ENCODE measurements around the gene MRPL44. TPM values are rescaled to one million over a fixed set of nuclear protein-coding genes. Genes with fewer than 3 reads are reported as not detected.

The MRPL44 gene
- total RNA-seq: 14.5 TPM

DNA sequence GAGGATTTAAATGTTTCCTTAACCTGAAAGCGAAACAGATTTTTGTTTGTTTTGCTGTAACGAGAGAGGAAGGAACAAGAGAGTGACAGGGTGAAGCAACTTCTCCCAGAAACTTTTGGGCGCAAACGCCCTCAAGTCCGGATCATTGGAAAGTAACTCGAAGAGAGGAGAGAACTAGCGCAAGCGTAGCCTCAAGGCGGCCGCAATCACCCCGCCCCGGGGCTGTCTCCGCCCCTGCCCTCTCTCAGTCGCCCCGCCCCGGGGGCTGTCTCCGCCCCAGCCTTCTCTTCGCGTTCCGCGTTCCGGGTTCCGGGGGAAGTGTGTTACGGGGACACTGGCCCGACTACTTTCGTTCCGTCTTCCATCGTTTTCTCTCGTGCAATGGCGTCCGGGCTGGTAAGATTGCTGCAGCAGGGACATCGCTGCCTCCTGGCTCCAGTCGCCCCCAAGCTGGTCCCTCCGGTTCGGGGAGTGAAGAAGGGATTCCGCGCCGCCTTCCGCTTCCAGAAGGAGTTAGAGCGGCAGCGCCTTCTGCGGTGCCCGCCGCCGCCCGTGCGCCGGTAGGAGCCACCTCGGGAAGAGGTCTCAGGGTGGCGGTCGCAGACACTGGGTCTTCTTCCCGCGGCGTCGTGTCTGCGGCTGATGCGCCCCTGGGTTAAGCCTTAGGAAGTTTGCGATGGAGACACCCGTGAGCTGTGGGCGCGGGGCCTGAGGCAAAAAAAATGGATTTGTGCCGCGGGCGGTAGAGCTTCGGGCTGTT is at the start of gene MRPL44:
TSS of gene MRPL44 (plus strand) at position 372 of the 760 bp plus-strand sequence. CDS start at position 382, 10 bp downstream.
- DNase-seq (ENCODE audit: low spot score) (peak; percentile 99), ATAC-seq (peak; percentile 100)
- intact Hi-C loops (cut with DNase I): no loop called here

DNA sequence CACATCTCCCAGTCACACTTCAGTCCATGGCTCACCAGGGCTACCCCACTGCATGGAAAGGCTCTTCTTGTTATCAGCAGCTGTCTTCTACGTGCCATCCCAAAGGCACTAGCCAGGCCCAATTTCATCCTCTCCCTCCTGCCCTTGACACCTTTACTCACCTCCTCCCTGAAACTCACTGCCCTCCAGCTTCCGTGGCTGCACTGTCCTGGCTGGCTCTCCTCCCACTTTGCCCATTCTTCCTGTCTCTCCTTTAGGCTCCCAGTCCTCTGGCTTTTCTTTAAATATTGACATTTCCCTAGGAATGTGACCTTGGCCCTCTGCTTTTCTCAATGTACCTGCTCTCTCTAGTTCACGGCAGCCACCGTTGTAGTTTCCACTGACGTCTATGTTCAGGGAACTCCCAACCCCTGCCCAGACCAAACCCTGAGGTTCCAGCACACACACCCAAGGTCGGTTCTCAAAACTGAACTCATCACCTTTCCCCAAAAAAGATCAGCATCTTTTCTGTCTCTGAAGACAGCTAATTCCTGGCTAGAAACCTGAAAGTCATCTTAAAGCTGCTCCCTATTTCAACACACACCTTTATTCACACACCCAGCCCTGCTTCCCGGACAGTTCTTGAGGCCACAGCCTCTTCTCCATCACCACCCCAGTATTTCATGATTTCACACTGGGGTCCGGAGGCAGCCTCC is 48.8 kb upstream of the MRPL44 start:
- DNase-seq (ENCODE audit: low spot score): no peak
- intact Hi-C loops (cut with DNase I): no loop called here
- ATAC-seq: no peak

DNA sequence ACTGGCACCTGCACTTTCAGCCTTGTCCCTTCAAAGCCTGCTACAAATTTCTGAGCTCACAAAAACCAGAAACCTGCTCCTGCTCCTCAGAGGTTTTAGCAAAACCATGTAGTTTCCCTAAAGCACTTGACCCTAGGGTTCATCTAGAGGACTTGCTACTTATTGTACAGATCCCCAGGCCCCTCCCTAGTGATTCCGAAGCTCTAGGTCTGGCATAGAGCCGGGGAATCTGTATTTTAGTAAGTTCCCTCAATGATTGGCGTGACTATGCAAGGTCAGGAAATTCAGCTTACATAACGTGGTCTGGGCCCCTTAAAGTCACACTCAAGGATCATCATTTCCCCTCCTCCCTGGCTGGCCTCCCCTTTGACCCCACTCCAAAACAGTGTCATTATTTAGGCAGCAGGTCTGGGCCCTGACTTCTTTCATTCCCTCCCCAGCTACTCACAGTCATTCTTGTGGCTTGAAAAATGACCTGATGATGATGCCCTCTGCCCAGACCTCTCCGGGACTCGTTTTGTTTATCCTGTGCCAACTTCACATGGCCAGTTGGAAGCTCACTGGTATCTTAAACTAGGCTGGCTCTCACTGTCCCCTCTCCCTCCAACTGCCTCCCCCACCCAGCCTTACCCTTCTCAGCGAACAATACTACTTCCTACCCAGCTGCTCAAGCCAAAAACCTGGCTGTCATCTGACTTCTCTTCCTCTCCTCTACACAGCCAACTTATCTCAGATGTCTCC is 48.1 kb upstream of the MRPL44 start:
- intact Hi-C loops (cut with DNase I): no loop called here
- ATAC-seq: no peak
- DNase-seq (ENCODE audit: low spot score): no peak

DNA sequence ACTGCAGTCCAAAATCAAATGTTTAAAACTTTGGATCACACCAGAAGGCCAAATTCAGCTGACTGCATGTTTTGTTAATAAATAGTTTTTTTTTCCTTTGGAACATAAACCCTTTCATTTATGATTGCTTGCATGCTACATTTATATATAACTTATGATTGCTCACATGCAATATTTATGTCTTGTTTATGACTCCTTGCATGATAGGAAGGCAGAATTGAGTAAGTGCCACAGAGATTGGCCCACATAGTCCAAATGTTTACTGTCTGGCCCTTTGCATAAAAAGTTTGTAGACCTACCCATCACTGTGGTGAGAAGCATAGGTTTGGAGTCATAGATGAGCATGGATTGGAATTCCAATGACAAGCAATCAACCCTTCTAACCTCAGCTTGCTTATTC is 42.9 kb upstream of the MRPL44 start:
- intact Hi-C loops (cut with DNase I): no loop called here
- ATAC-seq (no peak), DNase-seq (ENCODE audit: low spot score) (no peak)

DNA sequence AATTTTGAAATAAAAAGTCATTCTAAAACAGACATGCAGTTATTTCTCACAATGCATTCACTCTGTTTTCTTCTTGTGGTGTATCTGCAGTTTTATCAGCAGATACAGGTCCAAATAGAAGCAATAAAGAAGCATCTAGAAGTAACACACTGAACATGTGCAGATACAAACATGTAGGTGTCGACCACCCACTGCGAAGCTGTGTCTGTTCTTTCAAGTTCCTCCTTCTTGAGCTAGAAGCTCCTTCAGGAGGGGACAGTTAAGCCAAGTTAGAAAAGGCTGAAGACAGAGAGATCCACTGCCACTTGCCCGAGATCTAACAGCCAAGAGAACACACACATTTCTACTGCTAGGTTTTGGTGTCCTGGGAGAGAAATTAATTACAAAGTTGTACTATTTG is 42.2 kb upstream of the MRPL44 start:
- intact Hi-C loops (cut with DNase I): no loop called here
- DNase-seq (ENCODE audit: low spot score) (no peak), ATAC-seq (no peak)

DNA sequence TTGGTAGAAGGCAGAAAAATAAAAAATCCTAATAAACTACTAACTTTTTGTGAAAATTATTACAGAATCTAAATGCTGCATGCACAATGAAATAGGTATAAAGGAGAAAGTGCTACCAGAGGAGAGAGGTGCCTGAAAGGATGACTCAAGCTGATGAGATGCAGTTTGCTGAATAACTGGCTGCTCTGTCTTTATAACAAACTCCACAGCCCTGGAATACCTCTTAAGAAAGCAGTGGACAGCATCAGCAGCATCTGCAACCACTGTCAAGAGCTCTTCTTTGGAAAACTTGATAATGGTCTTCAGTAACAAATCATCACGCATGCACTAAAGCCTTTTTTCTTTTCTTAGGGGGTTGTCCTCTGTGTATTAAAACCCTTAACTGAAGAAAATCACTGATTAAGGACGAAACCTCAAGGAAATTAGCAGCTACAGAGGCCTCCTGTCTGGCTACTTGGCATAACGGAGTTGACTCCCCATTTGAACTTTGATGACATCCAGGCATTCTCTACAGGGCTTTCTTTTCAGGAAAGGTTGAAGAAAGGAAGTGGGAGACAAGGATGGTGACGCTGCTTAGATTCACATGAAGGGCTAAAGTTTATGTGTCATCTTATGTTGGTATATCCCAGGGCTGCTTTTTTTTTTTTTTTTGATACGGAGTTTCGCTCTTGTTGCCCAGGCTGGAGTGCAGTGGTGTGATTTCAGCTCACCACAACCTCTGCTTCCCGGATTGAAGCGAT is 40.9 kb upstream of the MRPL44 start:
- intact Hi-C loops (cut with DNase I): no loop called here
- ATAC-seq: no peak
- no peak for DNase-seq (ENCODE audit: low spot score)

DNA sequence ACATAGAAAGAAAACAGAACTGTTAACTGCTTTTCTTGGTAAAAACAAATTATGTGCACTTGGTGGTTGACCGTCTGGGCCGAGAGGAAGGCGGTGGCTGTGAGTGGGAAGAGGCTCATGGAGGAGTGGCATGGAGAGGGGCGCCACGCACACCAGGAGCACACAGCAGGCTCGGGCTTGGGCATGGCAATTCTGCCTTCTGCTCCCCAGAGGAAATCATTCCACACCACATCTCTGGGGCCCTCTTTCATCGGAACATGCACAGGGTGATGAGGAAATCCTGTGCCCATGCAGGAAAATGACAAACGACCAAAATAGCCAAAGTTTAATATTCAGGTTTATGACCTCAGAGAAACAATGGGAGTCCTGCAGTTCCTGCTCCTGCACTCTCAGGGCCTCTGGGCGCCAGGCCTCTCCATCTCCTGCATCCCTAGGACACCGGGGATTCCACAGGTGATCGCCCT is 38.6 kb upstream of the MRPL44 start:
- DNase-seq (ENCODE audit: low spot score): no peak
- ATAC-seq: no peak
- intact Hi-C loops (cut with DNase I): no loop called here

DNA sequence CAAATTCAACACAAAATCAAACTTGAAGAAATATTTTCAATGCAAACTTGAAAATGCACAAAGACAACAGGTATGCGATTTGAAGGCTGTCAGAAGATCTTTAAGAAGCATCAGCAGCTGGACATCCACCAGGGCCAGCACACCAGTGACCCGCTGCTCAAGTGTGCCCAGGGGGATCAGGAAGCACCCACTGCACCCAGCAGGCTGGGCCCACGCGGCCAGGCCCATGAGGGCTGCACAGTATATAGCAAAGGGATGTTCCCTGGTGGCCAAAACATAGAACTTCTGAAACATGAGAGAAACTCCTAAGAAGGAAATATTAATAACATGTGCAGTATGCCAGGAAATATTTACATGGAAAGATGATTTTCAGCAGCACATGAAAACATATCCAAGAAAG is 37.2 kb upstream of the MRPL44 start:
- intact Hi-C loops (cut with DNase I): no loop called here
- no peak for ATAC-seq
- no peak for DNase-seq (ENCODE audit: low spot score)

DNA sequence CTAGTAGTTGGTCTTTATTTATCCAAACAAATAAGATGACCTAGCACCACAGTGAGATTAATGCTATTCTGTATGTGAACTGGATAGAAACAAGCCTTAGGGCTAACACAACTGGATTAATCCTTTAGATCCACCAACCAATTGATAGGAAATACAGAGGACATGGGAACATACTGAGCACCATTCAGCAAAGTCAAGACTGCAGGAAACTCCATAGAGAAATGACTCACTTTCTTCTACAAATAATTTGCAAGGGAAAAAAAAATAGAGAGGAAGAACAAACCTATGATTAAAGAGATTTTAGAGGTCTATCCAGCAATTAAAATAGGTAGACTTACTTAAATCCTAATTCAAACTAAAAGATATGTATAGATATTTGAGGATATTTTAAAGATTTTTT is 36.1 kb upstream of the MRPL44 start:
- intact Hi-C loops (cut with DNase I): no loop called here
- ATAC-seq (no peak), DNase-seq (ENCODE audit: low spot score) (no peak)

DNA sequence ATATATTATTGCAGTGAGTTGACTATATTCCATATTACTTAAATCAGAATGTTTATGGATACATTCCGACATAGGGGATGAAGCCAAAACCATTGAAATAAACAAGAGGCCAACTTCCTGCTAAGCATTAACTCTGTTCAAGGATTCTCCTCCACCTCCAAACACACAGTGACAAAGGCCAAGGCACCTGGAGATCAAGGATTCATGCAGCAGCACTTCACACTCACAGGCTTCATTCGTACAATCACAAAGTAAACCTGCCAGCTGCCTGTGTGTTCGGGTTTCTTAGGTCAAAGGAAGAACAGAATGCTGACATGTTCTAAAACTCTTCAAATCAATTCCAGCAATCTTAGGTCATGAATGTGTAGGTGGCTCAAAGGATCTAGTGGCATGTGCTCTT is 35.0 kb upstream of the MRPL44 start:
- intact Hi-C loops (cut with DNase I): no loop called here
- ATAC-seq: no peak
- DNase-seq (ENCODE audit: low spot score): no peak

DNA sequence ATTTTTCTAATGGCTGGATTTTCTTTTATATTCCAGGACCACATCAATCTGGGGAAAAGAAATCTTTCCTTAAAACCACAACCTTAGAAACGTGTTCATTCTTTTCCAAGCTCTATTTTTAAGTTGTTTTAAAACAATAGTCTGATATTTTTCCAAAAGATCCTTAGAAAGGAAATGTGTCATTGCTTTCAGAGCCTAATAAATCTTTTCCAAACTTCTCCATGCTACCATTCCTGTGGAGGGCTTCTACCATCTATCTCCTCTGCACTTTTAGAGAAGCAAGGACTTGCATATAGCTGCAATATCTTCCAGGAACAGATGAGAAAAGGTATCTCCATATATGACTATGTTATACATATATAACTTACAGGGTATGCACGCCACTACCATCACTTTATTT is 33.3 kb upstream of the MRPL44 start:
- no peak for ATAC-seq
- intact Hi-C loops (cut with DNase I): no loop called here

DNA sequence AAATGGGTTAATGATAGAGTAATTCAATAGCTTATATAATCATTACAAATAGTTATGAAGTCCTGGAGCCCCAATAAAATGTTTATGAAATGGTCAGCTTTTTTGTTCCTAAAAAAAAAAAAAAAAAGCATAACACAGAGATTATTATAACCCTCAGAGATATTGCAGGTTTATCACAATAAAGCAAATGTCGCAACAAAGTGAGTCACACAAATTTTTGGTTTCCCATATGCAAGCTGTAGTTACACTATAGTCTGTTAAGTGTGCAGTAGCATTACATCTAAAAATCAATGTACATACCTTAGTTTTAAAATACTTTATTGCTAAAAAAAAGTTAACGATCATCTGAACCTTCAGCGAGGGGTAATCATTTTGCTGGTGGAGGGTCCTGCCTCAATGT is 32.2 kb upstream of the MRPL44 start:
- DNase-seq (ENCODE audit: low spot score) (no peak), ATAC-seq (no peak)
- intact Hi-C loops (cut with DNase I): no loop called here

More for the DNA sequence above, 33.3 kb upstream of the MRPL44 start:
- DNase-seq (ENCODE audit: low spot score): no peak

DNA sequence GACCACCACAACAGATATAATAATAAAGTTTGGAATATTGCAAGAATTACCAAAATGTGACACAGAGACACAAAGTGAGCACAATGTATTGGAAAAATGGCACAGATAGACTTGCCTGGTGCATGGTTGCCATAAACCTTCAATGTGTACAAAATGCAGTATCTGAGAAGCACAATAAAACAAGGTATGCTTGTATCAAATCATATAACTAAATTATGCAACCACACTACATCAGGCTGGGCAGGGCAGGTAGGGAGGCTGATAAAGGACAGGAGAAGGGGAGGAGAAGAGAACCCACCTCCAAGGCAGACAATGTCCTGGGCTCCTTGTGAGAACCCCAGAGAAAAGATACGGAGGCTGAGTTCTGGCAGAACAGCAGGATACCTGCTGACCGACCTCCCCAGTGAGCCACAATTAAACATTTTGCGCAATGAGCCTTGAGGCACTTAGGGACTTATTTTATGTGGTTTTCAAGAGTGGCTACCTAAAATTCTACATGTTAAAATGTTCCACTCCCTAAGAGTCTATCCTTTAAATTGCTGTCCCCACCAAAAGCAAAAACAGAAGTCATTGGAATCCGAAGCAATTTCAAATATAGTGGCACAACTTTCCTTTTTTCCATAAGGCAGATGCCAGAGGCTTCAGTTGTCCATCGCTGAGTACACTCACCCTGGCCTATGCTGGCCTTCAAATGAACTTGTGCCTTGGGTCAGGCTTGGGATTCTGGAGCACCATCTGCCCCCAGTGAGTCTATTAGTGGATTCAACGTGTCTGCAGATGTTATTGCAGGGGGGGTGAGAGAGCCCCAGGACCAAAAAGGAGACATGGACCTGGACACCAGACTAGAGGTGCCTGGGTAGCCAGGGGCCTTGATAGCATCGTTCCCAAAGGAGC is 28.9 kb upstream of the MRPL44 start:
- ATAC-seq (no peak), DNase-seq (ENCODE audit: low spot score) (no peak)

DNA sequence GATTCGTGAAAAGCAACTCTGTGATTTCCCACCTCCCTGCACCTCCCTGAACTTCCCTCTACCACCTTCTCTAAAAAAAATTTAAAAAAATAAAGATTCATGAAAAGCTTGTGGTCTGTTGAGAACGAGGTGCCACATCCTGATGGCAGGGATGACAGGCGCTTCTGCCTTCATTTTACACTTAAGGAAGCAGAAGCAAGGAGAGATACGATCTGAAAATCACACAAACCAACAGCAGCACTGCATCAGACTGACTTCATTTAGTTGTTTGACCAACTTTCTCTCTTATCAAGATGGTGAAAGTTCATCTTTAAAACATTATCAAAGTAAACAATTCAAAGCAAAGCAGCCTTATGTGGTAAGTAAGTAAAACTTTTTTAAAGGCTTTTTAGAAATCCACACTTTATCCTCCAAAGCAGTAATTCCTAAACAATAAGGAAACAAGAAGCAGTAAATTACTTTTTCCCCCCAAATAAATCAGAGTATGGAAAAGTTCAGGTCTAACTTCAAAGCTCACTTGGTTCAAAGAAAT is 27.6 kb upstream of the MRPL44 start:
- DNase-seq (ENCODE audit: low spot score) (no peak), ATAC-seq (no peak)
- intact Hi-C loops (cut with DNase I): no loop called here

More for the DNA sequence above, 28.9 kb upstream of the MRPL44 start:
- intact Hi-C loops (cut with DNase I): no loop called here

DNA sequence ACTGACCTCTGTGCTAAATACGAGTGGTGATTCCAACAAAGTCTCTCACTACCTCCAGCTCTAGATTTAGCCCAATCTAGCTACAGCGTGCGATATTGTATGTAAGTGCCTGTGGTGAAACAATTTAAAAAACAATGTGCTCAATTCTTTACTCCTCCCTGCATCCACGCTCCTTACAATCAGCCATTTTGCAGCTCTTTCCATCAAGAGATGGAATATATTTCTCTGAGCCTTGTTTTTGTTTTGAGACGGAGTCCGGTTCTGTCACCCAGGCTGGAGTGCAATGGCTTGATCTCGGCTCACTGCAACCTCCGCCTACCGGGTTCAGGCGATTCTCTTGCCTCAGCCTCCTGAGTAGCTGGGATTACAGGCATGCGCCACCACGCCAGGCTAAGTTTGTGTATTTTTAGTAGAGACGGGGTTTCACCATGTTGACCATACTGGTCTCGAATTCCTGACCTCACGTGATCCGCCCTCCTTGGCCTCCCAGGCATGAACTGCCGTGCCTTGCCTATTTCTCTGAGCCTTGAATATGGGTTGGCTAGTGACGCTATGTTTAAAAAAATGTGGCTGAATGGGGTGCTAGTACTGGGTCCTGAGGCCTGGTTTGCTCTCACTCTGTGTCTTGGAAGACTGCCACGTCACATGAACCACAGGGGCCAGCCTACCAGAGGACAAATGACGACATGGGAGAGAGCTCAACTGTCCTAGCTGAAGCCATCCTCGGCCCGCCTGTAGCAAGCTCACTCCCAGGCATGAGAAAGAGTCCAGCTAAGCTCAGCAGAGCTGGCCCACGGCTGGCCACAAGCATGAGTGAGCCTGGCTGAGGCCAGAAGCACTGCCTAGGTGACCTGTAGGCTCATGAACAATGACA is 26.9 kb upstream of the MRPL44 start:
- ATAC-seq (peak; percentile 88), DNase-seq (ENCODE audit: low spot score) (no peak)
- intact Hi-C loops (cut with DNase I): no loop called here

DNA sequence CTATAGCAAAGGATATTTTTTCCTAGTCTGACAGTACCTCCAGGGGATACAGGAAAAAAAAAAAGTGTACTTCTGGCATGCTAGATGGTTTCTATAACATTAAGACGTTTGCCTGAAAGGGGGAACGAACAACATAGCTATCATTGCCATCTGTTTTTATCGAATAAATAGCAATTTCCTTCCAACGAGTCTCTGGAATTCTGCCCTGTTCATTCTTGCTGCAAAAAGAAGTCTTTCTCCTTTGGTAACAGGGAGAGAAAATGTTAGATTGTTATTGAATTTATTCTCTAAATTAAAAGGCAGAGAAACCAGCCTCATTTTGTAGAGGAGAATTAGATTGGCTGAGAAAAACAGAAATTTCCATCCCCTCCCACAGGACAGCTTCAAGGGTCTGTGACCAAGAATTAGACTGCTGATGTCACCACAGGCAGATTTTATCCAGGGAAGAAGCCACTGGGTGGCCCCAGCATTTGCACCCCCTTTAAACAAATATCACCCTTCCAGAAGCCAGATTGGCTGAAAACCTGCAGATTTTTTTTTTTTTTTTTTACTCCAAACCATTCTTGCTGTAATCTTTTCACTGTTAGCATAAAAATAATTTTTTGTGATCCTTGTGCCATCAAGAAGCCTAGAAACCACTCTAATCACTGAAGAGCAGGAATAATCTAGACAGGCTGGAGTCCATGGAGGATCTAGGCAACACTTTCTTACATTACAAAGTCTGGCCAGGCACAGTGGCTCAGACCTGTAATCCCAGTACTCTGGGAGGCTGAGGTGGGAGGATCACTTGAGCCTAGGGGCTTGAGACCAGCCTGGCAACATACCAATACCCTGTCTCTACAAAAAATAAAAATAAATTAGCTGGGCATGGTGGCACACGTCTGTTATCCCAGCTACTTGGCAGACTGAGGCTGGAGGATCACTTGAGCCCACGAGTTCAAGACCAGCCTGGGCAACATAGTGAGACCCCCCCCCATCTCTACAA is 24.2 kb upstream of the MRPL44 start:
- intact Hi-C loops (cut with DNase I): no loop called here
- no peak for DNase-seq (ENCODE audit: low spot score)
- no peak for ATAC-seq
